Activated effector memory CD4-positive, alpha-beta T cell treated with Interleukin-2 at 50 U/mL for 16 hours (primary cell): ENCODE measurements around the gene CXCL10.
"Not testable (repeated sequence)": the region's sequence is repeated elsewhere in the genome, so short reads cannot be mapped to it uniquely, and the experiment has no call there.

Experiments used
- DNase-seq: peaks from one replicate; pipeline ENCODE4 v3.0.0-alpha.2; 2020

Gene CXCL10

DNA sequence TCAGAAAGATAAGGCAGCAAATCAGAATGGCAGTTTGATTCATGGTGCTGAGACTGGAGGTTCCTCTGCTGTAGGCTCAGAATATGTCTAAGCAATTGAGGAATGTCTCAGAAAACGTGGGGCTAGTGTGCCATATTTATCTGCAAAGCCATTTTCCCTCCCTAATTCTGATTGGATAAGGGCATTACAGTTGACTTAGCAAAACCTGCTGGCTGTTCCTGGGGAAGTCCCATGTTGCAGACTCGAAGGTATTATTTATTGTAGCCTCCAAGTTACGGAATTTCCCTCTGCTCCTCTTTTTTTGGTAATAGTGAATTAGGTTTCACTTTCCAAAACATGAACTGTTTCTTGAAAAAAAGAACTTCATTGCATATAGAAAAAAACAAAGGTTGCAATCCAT is at the start of gene CXCL10:
Gene CXCL10 (minus strand): TSS at position 109 of the 400 bp plus-strand sequence. CDS start 66 bp downstream, at position 43.
- no peak for DNase-seq

DNA sequence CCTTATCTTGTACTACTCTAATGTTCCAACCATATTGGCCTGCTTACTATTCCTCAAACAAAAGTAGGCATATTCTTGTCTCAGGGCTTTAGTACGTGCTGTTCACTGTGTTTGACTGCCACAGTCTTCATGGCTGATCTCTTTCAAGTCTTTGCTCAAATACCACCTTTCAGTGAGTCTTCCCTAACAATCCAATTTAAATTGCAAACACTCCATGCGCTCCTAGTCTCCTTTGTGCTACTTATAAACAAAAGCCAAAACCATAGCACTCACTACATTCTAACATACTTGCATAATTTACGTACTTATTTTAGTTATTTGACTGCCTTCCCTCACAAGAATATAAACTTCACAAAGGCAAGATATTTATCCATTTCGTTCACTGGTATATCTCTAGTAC is 49.5 kb upstream of the CXCL10 start:
- DNase-seq, result no peak

DNA sequence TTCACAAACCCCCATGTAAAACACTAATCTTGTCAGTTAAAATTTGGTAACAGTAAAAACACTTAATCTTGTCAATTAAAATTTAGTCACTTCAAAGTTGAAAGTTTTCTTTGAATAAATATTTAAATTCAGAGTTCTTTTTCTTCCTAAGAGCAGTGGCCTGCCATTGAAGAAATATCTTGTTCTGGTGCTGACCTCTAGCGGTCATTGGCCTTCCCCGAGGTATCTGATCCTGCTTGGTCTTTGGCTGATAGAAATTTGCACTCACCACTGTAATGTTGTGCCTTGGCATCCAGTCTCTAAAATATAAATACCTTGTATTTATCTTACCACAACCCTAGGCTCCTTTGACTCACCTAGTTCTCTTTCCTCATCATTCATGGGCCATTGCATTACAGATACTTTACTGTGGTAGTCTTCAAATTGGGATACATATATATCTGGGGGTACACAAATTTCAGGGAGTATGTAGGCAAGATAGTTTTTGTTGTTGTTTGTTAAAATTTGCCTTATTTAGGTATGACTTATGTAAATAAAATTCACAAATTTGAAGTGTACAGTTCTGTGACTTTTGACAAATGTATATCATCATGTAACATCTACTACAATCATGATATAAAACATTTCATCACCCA is 44.5 kb upstream of the CXCL10 start:
- peak; percentile 31 for DNase-seq

DNA sequence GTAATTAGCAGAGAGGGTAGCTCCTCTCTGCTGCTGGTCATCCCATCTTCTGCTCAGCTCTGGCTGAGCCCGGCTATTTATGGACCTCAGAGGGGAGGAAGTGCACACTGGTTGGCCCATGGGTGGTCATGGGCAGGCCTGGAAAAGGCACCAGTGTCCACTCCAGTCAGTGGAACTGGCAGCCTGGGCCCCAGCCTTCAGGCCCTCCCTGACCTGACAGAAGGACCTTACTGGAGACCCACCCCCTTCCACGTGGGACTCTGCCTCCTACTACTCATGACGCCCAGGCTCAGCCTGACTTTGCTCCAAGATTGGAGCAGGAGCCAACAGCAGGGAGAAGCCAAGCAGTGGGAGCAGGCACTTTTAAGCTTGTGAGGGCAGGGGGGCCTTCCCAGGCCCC is 43.2 kb upstream of the CXCL10 start:
- DNase-seq, result no peak

DNA sequence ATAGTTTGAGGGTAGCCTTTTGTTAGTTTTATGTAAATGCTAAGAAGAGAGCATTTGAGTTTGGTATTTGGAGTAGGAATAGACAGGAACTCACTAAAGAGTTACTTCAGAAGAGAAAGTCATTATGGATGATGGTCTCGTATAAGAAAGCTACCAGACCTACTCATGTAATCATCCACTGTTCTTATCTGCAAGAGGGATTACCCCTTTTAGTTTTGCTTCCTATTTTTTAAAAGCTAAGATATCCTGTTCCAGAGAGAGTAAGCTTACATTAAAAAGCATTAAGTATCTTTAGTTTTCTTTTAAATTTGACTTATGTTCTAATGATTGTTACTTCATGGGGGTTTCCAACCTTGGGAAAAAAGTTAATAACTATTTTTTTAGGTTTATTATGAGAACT is 38.7 kb upstream of the CXCL10 start:
- no peak for DNase-seq

DNA sequence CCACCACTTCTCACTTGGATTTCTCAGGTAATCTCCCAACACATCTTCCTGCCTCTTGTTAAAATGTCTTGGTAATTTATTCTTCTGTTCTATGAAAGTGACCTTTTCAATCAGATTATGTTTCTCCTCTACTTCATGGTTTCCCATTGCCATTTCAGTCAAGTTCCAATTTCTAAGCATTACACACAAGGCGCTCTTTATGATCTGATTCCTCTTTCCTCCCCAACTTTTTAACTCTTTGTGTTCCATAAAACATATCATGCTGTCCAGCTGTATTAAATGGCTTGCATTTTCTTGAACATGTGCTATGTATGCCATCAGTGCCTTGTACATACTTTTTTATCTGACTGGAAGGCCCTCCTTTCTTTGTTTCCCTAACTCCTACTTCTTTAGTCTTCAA is 38.1 kb upstream of the CXCL10 start:
- no peak for DNase-seq

DNA sequence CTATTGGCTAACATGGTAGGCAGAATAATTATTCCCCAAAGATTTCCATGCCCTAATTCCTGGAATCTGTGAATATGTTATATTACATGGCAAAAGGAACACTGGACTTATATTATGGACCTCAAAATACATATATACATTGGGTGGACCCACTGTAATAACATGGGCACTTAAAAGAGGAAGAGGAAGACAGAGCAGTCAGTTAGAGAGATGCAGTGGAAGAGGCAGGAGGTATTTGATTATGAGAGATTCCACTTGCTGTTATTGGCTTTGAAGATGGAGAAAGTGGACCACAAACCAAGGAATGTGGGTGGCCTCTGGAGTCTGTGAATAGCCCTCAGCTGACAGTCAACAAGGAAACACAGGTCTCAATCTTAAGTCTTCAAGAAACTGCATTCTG is 37.2 kb upstream of the CXCL10 start:
- no peak for DNase-seq

DNA sequence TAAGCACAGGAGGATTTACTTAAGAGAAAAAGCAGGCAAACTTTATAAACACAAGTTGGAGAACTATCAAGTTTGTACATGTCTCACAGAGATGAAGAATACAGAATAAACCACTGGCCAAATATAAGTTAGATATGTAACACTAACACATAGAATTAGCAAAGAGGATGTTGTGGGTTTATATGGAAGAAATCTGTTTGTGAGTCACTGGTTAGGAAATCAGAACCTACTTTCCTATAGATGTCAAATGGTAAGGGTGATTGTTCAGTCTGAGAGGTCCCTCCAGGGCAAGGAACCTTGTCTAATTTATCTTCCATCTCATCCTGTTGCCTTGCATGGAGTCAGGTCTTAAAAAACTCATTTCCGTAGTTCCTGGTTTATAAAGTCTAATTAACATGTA is 36.5 kb upstream of the CXCL10 start:
- DNase-seq, result no peak

DNA sequence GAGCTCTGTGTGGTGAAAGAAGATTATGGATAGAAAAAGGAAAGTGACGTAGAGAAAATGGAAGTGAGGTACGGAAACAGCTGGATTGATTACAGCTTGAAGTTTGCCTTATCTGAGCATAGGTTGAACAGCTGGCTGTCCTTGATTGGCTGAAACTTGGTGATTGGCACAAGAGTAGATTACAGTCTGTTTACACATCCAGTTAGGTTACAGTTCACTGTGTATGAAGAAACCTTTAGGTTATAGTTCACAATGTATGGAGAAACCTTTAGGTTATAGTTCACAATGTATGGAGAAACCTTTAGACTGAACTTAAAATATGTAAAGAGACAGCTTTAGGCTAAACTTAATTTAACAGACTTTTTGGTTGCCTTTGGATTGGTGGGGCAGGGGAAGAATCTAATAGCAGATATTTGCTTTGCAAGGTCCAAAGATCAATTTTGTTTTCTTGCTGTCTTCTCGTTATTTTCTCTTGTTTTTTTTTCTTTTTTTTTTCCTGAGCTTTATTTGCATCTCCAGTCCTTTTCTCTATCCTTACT is 35.7 kb upstream of the CXCL10 start:
- DNase-seq, result no peak

DNA sequence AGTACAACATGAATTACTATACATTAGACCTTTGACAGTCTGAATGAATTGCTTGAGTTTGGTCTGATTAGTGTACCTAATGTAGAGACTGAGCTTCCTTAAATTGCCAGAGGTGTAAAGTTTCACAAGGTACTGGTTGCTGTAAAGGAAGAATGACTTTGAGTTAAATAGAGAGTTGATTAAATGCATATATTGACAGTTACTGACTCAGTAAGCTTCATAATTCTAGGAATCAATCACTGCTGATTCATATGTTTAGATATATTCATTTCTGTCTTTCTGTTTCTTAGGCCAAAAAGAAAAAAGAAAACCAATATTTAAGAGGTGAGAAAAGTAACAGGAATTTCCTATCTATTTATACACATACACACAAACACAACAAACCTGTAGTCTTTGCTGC is 35.0 kb upstream of the CXCL10 start:
- DNase-seq, result no peak

DNA sequence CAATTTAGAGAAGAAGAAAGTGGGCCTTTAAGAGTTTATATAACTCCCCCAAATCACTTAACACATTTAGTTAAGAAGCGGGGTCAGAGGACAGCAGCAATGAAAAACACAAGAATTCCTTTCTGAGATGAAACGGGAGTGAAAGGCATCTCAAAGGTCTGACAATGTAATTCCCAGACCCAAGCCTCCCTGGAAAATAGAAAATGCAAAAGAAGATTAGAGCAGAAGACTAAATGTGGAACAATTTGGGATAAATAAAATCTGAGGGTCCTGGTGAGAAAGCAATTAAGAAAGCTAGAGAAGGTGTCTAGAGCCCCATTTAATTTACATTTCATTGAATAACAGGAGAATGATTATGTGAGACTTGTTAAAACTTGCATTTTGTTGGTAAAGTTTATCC is 32.1 kb upstream of the CXCL10 start:
- no peak for DNase-seq

DNA sequence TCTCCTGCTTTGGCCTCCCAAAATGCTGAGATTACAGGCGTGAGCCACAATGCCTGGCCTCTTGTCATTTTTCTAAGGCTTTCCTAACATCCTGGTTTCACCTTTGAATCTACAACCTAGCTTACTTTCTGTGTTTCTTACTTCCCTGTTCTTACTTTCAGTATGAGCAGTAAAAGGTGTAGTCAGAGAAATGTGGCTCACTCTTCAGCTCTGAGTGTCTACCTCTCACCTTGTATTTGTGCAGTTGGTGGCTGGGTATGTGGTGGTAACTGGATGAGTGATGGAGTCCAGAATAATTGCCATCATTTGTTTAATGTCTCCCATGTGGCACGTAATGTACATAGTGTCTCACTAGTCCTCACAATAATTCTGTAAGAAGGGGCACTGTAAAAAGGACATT is 31.7 kb upstream of the CXCL10 start:
- no peak for DNase-seq

DNA sequence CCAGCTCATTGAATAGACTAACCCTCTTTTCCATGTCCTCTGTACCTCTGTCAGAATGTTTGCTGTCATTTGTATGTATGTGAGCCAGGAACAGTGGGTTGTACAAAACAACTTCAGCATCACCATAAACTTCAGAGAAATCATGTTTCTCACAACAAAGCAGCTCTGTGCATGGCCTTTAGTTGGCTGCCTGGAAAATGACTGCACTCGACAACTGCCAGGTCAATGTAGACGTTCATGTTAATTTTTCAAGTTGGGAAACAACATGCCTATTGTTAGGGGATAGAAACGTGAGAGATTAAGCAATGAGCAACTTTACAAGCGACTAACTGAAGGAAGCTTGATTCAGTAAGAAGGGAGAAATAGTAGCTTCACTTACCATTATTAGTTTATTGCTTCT is 30.4 kb upstream of the CXCL10 start:
- no peak for DNase-seq

DNA sequence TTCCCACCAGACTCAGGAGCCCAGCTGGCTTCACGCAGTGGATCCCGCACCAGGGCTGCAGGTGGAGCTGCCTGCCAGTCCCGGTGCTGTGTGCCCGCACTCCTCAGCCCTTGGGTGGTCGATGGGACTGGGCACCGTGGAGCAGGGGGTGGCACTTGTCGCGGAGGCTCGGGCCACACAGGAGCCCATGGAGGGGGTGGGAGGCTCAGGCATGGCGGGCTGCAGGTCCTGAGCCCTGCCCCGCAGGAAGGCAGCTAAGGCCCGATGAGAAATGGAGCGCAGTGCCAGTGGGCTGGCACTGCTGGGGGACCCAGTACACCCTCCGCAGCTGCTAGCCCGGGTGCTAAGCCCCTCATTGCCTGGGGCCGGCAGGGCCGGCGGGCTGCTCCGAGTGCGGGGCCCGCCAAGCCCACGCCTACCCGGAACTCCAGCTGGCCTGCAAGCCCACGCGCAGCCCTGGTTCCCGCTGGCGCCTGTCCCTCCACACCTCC is 27.3 kb upstream of the CXCL10 start:
- not testable (repeated sequence) for DNase-seq

DNA sequence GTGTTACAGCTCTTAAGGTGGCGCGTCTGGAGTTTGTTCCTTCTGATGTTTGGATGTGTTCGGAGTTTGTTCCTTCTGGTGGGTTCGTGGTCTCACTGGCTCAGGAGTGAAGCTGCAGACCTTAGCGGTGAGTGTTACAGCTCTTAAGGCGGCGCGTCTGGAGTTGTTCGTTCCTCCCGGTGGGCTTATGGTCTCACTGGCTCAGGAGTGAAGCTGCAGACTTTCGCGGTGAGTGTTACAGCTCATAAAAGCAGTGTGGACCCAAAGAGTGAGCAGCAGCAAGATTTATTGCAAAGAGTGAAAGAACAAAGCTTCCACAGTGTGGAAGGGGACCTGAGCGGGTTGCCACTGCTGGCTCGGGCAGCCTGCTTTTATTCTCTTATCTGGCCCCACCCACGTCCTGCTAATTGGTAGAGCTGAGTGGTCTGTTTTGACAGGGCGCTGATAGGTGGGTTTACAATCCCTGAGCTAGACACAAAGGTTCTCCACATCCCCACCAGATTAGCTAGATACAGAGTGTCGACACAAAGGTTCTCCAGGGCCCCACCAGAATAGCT is 26.6 kb upstream of the CXCL10 start:
- not testable (repeated sequence) for DNase-seq

DNA sequence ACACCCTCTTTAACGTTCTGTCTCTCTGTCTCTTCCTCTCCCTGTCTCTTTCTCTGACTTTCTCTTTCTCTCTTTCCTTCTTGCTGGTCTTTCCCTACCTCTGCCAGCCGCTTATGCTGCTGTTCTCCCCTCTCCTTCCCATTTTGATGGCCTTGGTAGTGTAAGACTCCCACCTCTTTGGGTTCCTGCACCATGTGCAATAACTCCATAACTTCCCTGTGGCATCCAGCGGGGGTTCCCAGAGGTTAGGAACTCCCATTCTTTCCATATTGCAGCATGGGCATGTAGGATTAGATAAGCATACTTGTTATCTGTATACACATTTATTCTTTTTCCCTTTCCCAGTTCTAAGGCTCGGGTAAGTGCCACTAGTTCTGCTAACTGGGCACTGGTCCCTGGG is 21.4 kb upstream of the CXCL10 start:
- not testable (repeated sequence) for DNase-seq

DNA sequence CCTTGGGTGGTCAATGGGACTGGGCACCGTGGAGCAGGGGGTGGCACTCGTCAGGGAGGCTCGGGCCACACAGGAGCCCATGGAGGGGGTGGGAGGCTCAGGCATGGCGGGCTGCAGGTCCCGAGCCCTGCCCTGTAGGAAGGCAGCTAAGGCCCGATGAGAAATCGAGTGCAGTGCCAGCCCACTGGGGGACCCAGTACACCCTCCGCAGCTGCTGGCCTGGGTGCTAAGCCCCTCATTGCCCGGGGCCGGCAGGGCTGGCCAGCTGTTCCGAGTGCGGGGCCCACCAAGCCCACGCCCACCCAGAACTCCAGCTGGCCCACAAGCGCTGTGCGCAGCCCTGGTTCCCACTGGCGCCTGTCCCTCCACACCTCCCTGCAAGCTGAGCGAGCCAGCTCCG is 20.0 kb upstream of the CXCL10 start:
- DNase-seq, result not testable (repeated sequence)

DNA sequence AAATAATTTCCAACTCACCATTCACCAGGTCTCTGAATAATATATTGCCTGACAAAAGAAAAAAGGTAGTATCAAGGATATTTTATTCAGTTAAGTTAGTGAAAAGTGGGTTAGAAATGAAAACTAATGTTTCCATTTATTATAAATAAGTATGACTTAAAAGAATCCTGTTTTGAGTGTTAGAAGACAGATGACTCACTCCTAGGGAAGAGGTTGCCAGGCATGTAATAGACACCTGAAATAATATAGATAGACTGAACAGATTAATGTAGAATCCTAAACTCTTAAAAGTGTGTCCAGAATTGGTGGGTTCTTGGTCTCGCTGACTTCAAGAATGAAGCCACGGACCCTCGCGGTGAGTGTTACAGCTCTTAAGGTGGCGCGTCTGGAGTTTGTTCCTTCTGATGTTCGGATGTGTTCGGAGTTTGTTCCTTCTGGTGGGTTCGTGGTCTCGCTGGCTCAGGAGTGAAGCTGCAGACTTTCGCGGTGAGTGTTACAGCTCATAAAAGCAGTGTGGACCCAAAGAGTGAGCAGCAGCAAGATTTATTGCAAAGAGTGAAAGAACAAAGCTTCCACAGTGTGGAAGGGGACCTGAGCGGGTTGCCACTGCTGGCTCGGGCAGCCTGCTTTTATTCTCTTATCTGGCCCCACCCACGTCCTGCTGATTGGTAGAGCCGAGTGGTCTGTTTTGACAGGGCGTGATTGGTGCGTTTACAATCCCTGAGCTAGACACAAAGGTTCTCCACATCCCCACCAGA is 19.1 kb upstream of the CXCL10 start:
- DNase-seq, result not testable (repeated sequence)

DNA sequence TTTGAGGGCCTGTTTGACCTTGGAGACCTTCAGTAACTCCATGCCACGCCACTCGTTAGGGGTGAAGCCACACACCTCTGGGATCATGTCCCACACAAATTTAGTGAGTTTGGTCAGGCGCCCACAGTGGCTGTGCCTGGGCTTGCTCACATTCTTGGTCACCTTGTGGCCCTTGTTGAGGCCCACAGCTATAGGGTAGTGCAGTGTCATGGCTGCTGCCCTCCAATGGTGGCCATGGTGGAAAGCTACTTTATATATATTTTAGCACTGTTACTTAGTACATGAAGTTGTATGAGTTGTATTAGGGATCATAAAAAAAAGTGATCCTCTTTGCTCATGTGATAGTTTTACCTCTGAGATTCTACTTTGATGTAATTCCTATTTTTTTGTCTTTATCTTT is 13.6 kb upstream of the CXCL10 start:
- DNase-seq, result no peak

DNA sequence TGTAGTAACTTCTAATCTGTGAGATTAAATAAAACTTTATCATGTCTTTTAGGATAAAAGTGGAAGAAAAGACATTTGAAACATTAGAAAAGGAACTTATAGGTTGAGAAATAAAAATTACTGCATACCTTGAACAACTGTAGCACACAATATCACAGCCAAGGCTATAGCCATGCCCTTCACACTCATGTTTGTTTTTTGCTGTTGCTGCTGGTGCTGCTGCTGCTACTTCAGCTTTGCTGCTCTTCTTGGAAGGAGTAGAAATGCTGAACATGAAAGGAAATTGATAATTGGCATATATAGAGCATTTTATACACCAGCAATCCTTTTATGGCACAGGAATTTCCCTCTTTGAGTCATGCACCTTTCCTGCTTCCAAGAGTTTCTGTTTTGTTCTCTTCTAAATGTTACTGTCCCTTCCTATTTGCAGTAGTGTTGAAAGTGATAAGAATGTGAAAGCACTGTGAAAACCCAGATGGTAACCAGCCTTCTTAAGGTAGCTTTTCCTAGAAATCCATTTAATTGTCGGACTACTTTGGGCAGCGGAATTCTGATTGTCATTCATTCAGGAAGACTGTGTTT is 12.6 kb upstream of the CXCL10 start, which contains the start of gene CXCL11:
Gene CXCL11 (minus strand): TSS at position 272 of the 582 bp plus-strand sequence. CDS start 83 bp downstream, at position 189.
- no peak for DNase-seq

DNA sequence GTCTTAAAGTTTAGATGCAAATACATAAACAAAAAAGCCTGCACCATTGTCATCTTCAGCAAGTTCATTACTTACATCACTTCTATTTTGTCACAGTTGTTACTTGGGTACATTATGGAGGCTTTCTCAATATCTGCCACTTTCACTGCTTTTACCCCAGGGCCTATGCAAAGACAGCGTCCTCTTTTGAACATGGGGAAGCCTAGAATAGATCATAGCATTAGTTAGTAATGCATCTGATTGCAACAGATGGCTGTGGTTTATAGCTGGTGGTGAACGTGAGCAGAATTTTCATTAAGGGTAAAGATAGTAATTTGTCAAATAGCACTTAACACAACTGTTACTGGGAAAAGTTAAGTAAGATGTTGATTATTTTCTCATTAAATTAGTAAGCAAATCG is 11.8 kb upstream of the CXCL10 start:
- no peak for DNase-seq

DNA sequence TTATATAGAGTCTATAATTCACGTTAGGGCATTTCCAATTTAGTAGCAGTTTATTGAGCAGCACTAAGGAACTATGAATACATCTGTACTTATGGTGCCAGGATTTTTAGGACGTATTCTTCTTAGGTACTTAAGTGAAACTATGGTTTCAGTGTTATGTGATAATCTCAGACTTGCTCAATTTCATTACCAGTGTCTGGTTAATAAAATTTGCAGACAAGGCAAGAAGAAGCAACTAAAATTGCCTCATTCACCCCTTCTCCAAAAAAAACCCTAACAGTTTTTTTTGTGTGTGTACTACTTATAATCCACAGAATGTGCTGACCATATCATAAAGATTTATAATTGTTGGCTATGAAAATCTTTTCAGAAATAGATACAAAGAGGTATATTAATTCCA is 6.0 kb upstream of the CXCL10 start:
- DNase-seq, result no peak

DNA sequence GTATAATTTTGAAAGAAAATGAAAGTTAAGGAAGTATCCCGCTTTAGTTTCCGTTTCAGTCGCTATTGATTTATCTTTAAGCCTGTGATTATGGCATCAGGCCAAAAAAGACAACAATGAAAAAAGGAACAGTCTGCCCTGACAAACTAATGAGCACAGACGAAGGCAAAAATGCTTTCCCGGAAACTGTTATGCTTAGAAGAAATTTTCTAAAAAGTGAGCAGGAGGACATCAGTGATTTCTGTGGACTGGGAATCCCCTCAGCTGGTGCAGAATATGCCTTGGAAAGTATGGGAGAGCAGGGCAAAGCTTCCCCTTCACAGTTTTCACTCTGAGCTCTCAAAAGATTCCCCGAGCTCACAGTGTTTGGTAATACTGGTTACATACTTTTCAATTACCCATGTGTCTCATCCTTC is 5.1 kb upstream of the CXCL10 start:
- DNase-seq, result no peak
